NB4 (cell line): ENCODE results near the gene RFX3.

ENCODE experiments used
- CTCF ChIP-seq: IDR thresholded peaks from one replicate; pipeline ENCODE4 v1.5.1; 2012; ENCODE audit warnings: low read depth, low read length
- MAX ChIP-seq: IDR thresholded peaks from 2 replicates; pipeline ENCODE4 v1.6.1; 2011; ENCODE audit warnings: low read depth, low read length
- MYC ChIP-seq: IDR thresholded peaks from 2 replicates; pipeline ENCODE4 v1.6.1; 2011; ENCODE audit warnings: low read depth, low read length
- POLR2A ChIP-seq: IDR thresholded peaks from 2 replicates; pipeline ENCODE4 v1.6.1; 2011; ENCODE audit warnings: mild to moderate bottlenecking; ENCODE audit not compliant: insufficient read length; ENCODE audit errors: extremely low read depth

- TF ChIP-seq CTCF (no peak), POLR2A (no peak), MAX (no peak), MYC (no peak)
Observed at GRCh38 chr9:3250741-3251140, 275.1 kb downstream of the RFX3 start.
